Endometrial microvascular endothelial cells (primary cell): ENCODE data around the gene ZBP1. TPM values are rescaled to one million over a fixed set of nuclear protein-coding genes. Genes with fewer than 3 reads are reported as not detected.
"Not testable (repeated sequence)": the region's sequence is repeated elsewhere in the genome, so short reads cannot be mapped to it uniquely, and the experiment has no call there.

Experiments
- in situ Hi-C: cut with HindIII; loops from 2 replicates; pipeline ENCODE4 v1.10.0; 2017; ENCODE audit warnings: low sequenced_read_pairs, low pct_unique_long_range_greater_than_20kb; ENCODE audit errors: inconsistent ontology term
- total RNA-seq: library from RNA; depleted of rRNA; stranded (reverse); fragments of >200 nt; gene quantifications from one replicate; pipeline ENCODE4 v1.2.3, GENCODE V29; 2015; ENCODE audit errors: inconsistent ontology term

ZBP1 gene
- total RNA-seq, 1 donor from 2014 or later, result not detected

GRCh38 chr20:57648878-57649616 is 28.8 kb upstream of the ZBP1 start:
- in situ Hi-C loops, result no loop called here

- in situ Hi-C loops, result no loop called here
Measured at GRCh38 chr20:57647933-57648785, 27.9 kb upstream of the ZBP1 start.

- in situ Hi-C loops, result no loop called here
Measured at GRCh38 chr20:57647006-57647932, 27.0 kb upstream of the ZBP1 start.

- in situ Hi-C loops, result no loop called here
Measured at GRCh38 chr20:57638895-57639236, 18.6 kb upstream of the ZBP1 start.

GRCh38 chr20:57638173-57638894 is 18.1 kb upstream of the ZBP1 start:
- in situ Hi-C loops, result no loop called here

GRCh38 chr20:57633945-57634491 is 13.8 kb upstream of the ZBP1 start:
- in situ Hi-C loops, result no loop called here

- in situ Hi-C loops, result no loop called here
Measured at GRCh38 chr20:57632286-57632685, 12.1 kb upstream of the ZBP1 start.

GRCh38 chr20:57630061-57630460 is 9.8 kb upstream of the ZBP1 start:
- in situ Hi-C loops, result no loop called here

GRCh38 chr20:57629491-57629901 is 9.3 kb upstream of the ZBP1 start:
- in situ Hi-C loops, result not testable (repeated sequence)

- in situ Hi-C loops, result not testable (repeated sequence)
Measured at GRCh38 chr20:57628962-57629308, 8.7 kb upstream of the ZBP1 start.

GRCh38 chr20:57628047-57628961 is 8.1 kb upstream of the ZBP1 start:
- in situ Hi-C loops, result no loop called here

- in situ Hi-C loops, result no loop called here
Measured at GRCh38 chr20:57627339-57627738, 7.1 kb upstream of the ZBP1 start.

- in situ Hi-C loops, result no loop called here
Measured at GRCh38 chr20:57625978-57626377, 5.8 kb upstream of the ZBP1 start.

- in situ Hi-C loops, result no loop called here
Measured at GRCh38 chr20:57625181-57625958, 5.1 kb upstream of the ZBP1 start.

GRCh38 chr20:57624124-57624523 is 3.9 kb upstream of the ZBP1 start:
- in situ Hi-C loops, result no loop called here

GRCh38 chr20:57622579-57623381 is 2.6 kb upstream of the ZBP1 start:
- in situ Hi-C loops, result no loop called here
